ENCODE data around the gene SMTNL1.

DNA sequence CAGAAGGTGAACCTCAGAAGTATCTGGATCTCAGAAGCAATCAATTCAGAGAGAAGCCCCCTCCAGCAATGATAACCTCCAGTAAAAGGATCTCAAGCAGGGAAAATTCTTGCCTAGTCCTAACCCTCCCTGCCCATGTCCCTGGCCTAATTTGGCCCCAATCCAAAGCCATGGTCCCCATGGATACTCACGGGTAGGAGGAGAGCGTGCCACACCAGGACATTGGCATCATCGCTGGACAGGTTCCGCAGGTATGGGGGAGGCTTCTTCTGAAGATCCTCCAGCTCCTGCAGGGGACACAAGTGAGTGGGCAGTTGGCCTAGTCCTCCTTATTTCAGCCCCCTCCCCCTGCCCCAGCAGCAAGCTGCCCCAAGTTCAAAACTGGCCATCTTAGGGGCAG, 22.8 kb downstream of the SMTNL1 start:
- TF ChIP-seq, protein P1, sequence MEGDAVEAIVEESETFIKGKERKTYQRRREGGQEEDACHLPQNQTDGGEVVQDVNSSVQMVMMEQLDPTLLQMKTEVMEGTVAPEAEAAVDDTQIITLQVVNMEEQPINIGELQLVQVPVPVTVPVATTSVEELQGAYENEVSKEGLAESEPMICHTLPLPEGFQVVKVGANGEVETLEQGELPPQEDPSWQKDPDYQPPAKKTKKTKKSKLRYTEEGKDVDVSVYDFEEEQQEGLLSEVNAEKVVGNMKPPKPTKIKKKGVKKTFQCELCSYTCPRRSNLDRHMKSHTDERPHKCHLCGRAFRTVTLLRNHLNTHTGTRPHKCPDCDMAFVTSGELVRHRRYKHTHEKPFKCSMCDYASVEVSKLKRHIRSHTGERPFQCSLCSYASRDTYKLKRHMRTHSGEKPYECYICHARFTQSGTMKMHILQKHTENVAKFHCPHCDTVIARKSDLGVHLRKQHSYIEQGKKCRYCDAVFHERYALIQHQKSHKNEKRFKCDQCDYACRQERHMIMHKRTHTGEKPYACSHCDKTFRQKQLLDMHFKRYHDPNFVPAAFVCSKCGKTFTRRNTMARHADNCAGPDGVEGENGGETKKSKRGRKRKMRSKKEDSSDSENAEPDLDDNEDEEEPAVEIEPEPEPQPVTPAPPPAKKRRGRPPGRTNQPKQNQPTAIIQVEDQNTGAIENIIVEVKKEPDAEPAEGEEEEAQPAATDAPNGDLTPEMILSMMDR (IDR thresholded peaks at IDR 0.05), result no peak
- TF ChIP-seq, protein P2, sequence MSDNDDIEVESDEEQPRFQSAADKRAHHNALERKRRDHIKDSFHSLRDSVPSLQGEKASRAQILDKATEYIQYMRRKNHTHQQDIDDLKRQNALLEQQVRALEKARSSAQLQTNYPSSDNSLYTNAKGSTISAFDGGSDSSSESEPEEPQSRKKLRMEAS (IDR thresholded peaks at IDR 0.05; ENCODE audit: low read depth), result no peak
- TF ChIP-seq GABPA (IDR thresholded peaks at IDR 0.05; ENCODE audit: low read depth), result no peak
- TF ChIP-seq NFIC (IDR thresholded peaks at IDR 0.05; ENCODE audit: borderline replicate concordance), result no peak

Measured in SK-N-SH (cell line).